Ovary (tissue), 9 donors: ENCODE results near the gene TANC1. TPM values are rescaled to one million over a fixed set of nuclear protein-coding genes. Genes with fewer than 3 reads are reported as not detected.
"Not testable (repeated sequence)": the region's sequence is repeated elsewhere in the genome, so short reads cannot be mapped to it uniquely, and the experiment has no call there.

ENCODE experiments used
- DNase-seq, 5 donors: peaks; one replicate each; pipeline ENCODE4 v3.0.0-alpha.2; 2019 to 2020
- H3K27ac ChIP-seq, 2 donors: fragments of 200-600 bp; one replicate each; pipeline versions ENCODE4 v1.5.1 to v1.8.0; 2019 to 2022
- H3K27me3 ChIP-seq: fragments of 200-600 bp; one replicate; pipeline ENCODE4 v1.8.0; 2022
- H3K36me3 ChIP-seq: fragments of 200-600 bp; sonication (generic); one replicate; pipeline ENCODE4 v1.5.1; 2019
- H3K4me1 ChIP-seq: one replicate; pipeline ENCODE4 v1.8.1; 2013; ENCODE audit warnings: mild to moderate bottlenecking, moderate library complexity; ENCODE audit not compliant: insufficient read depth
- H3K4me3 ChIP-seq: fragments of 200-600 bp; sonication (generic); one replicate; pipeline ENCODE4 v1.5.1; 2017
- H3K9me3 ChIP-seq, 2 donors: fragments of 200-600 bp in 1 of 2; sonication (generic) in 1 of 2; one replicate each; pipeline versions ENCODE4 v1.5.1 to v1.8.1; 2013 to 2019; ENCODE audit warnings: mild to moderate bottlenecking in 1 of 2, moderate library complexity in 1 of 2
- EP300 ChIP-seq: sonication (generic); formaldehyde crosslinking; IDR thresholded peaks from one replicate; pipeline ENCODE4 v1.6.1; 2017; ENCODE audit warnings: antibody characterized with exemption
- POLR2A ChIP-seq: fragments of 450-650 bp; IDR thresholded peaks from one replicate; pipeline ENCODE4 v1.6.1; 2017; ENCODE audit warnings: antibody characterized with exemption, mild to moderate bottlenecking, moderate library complexity
- WGBS, 3 donors: extraction: QIAGEN DNeasy Blood & Tissue Kit in 1 of 3; methylation state at CpG; one replicate each; pipeline versions ENCODE4 v1.1.5 to v1.1.7; 2013 to 2017; 5-methylcytosine and 5-hydroxymethylcytosine counted together
- intact Hi-C, 4 donors: fragments of 100-400 bp; cut with DNase I; formaldehyde crosslinking; loops; one replicate each; pipeline versions ENCODE4 v1.11.0 to v1.15.1; 2022 to 2023
- polyA plus RNA-seq, 2 donors: library from polyadenylated mRNA; stranded (reverse); fragments of 200-250 nt in 1 of 2; fragments of 350-450 nt in 1 of 2; fragmentation: Illumina TruSeq in 1 of 2; extraction: RNeasy Lipid Tissue Mini Kit (QIAGEN cat#74804) in 1 of 2; gene quantifications; one replicate each; pipeline ENCODE4 v1.2.3, GENCODE V29; 2013 to 2014
- total RNA-seq, 7 donors: library from RNA; depleted of rRNA in 2 of 7; stranded (reverse); fragments of >200 nt in 2 of 7; fragmentation: NEBNext Ultra II Directional in 3 of 7; extraction: Animal tissue kit (Norgen Biotek cat#: 25700) in 3 of 7; gene quantifications; one replicate each; pipeline versions ENCODE4 v1.1.0 to v1.2.4, GENCODE V29; 2016 to 2023
- TF ChIP-seq, protein P1 (sequence below), 3 donors: fragments of 450-650 bp in 2 of 3; fragments of 200-600 bp in 1 of 3; IDR thresholded peaks; one replicate each; pipeline versions ENCODE4 v1.5.1 to v1.8.0; 2016 to 2022; ENCODE audit warnings: antibody characterized with exemption in 3 of 3, mild to moderate bottlenecking in 1 of 3
- donor health status: DM: no; HTN: no; CAD: no; lungs with moderate emphysema.
- donor health status: DM: no; HTN: no; CAD: no.
- donor health status: Bipolar disorder and iron deficiency.
- donor health status: DM: yes; HTN: yes; CAD: no.
- donor health status: DM: no; HTN: no; CAD: no.
- donor health status: DM: yes; HTN: yes; CAD: no.

TANC1 gene
- total and polyA plus RNA-seq, 9 donors: 12.2 to 39.2 (median 25.8) TPM

DNA sequence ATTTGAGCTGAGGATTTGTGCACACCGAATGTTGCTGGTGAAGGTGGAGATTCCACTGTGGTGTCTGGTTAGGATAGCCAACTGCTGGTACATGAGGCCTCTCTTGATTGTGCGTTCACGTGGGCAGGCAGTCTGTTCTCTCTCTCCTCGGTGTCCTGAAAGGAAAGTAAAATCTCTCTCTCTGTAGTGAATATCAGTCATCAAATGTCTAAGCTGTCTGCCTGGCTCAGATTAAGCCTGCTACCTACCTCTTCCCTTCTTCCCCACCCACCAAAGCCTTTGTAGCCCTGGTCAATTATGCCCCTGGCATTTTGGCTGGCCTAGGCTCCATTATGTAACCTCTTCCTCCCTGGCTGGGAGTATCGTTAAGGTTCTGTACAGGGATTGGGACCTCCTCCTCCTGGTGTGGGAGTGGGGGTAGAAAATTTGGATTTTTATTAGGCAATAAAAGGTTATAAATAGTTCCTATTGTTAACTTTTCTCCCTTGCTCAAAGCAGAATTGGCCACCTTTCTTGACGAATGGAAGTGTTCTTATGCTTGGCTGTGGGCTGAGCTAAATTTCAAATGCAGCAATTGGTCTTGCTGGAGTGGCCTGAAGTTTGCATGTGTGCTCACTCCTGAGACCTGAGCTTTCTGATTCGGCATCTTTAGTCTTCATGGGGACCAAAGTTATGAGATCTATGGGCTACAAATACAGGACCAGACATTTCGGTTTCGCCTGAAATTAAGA lies 169.2 kb downstream of the TANC1 start:
- H3K27me3 ChIP-seq: no peaks in the 10 kb centered on the region
- no peaks in the 10 kb centered on the region for H3K36me3 ChIP-seq
- H3K4me3 ChIP-seq: no peak overlapping the region
- H3K4me1 ChIP-seq: peaks cover 14% of the 10 kb centered on the region
- intact Hi-C loops: no loop called here
- no peak for DNase-seq
- TF ChIP-seq, protein P1, sequence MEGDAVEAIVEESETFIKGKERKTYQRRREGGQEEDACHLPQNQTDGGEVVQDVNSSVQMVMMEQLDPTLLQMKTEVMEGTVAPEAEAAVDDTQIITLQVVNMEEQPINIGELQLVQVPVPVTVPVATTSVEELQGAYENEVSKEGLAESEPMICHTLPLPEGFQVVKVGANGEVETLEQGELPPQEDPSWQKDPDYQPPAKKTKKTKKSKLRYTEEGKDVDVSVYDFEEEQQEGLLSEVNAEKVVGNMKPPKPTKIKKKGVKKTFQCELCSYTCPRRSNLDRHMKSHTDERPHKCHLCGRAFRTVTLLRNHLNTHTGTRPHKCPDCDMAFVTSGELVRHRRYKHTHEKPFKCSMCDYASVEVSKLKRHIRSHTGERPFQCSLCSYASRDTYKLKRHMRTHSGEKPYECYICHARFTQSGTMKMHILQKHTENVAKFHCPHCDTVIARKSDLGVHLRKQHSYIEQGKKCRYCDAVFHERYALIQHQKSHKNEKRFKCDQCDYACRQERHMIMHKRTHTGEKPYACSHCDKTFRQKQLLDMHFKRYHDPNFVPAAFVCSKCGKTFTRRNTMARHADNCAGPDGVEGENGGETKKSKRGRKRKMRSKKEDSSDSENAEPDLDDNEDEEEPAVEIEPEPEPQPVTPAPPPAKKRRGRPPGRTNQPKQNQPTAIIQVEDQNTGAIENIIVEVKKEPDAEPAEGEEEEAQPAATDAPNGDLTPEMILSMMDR (IDR thresholded peaks at IDR 0.05): no peak
- TF ChIP-seq POLR2A (no peak), EP300 (no peak)
- H3K27ac ChIP-seq: peak overlapping the region in 1 of 2 donors; percentile 66
- 42 to 53% (median 44%) methylated on average over 9 of the region's 9 CpGs for WGBS, 3 donors
- H3K9me3 ChIP-seq: no peaks in the 10 kb centered on the region

DNA sequence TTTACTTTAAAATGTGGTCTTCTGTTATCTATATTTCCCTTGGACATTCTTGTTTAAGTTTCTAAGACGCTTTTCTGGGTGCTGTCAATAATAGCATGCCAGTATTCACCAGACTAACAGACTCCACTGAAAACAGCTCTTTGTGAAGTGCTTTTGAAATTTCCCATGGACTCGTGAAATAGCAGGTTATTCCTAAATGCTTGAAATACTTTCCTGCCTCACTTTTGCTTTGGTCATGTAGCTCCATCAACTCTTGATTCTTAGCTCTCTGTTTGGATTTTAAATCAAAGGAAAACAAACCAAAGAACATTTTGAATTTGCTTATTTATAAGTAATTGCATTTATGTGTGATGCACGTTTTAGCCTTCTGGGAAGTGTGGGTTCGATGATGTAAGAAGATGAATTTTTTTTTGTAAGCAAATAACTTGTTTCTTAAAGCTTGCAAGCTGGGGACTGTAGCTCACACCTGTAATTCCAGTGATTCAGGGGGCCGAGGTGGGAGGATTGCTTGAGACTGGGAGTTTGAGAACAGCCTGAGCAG lies 170.3 kb downstream of the TANC1 start:
- WGBS, 3 donors: 66 to 83% (median 75%) methylated on average over 5 of the region's 5 CpGs

DNA sequence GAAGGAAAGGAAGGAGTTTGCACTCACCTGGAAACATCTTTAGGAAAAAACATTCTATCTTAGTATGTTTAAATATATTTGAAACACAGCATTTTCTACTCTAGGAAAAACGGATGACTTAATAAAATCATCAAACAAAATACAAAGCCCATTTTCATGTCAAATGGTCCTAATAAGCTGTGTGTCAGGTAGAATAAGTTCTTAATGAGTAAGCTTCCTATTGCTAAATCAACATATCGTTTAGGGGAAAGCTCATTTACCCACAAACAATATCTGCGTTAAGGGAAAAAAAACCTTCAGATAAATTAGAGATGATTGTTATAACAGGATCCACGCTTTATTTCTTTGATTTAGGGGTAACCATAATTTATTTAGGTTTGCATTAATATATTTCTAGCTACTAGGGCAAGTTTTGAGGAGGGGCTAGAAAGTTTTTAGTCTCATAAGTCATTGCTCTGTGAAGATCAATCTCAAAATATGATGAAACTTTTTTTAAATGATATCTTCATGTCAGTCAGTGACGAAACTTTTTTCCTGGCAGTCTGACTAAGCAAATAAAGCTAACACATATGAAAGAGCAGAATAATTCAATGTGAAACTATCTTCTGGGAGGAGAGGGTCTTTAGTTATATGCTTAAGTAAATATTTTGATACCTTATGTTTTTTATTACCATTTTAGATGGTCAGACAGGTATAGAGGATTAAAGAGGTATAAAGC lies 170.9 kb downstream of the TANC1 start:
- Histone ChIP-seq H3K27me3 (no peaks in the 10 kb centered on the region), H3K4me3 (no peak overlapping the region), H3K27ac (no peak overlapping the region), H3K4me1 (peaks cover 14% of the 10 kb centered on the region), H3K9me3 (no peaks in the 10 kb centered on the region), H3K36me3 (no peaks in the 10 kb centered on the region)
- WGBS, 3 donors: 84 to 86% (median 85%) methylated on average over 5 of the region's 5 CpGs
- no peak for DNase-seq
- intact Hi-C loops: no loop called here
- TF ChIP-seq EP300: no peak
- no peak for TF ChIP-seq POLR2A
- TF ChIP-seq, protein P1 (IDR thresholded peaks at IDR 0.05): no peak

More for the DNA sequence above, 170.3 kb downstream of the TANC1 start:
- Histone ChIP-seq H3K27me3 (no peaks in the 10 kb centered on the region), H3K9me3 (no peaks in the 10 kb centered on the region), H3K4me3 (no peak overlapping the region), H3K36me3 (no peaks in the 10 kb centered on the region), H3K4me1 (peaks cover 14% of the 10 kb centered on the region), H3K27ac (no peak overlapping the region)
- no peak for TF ChIP-seq POLR2A
- TF ChIP-seq, protein P1 (IDR thresholded peaks at IDR 0.05): no peak
- TF ChIP-seq EP300: no peak
- intact Hi-C loops: no loop called here
- DNase-seq: no peak

DNA sequence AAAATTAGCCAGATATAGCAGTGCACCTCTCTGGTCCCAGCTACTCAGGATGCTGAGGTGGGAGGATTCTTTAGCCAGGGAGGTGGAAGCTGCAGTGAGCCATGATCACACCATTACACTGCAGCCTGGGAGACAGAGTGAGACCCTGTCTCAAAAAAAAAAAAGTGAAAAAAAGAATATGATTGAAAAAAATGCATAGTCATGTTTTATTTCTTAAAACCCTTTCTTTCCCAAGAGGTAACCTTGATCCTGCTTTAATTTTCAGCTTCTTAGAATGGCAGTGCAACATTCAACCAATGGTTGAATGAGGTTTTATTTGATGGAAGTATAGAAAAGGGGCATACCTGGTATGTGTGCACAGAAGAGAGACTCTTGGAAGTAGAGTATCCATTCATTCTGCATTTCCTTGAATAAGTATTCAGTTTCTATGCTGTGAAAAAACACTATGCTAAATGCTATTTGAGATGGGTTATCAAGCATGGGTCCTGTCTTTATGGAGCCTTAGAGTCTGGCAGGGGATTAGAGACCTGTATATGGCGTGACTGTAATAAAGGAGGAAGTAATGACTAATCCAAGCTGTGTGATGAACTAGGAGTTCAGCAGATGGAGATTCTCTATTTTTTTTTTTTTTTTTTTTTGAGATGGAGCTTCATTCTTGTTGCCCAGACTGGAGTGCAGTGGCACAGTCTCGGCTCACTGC lies 171.8 kb downstream of the TANC1 start:
- Histone ChIP-seq H3K4me3 (no peak overlapping the region), H3K36me3 (no peaks in the 10 kb centered on the region), H3K9me3 (no peaks in the 10 kb centered on the region), H3K27ac (no peak overlapping the region), H3K27me3 (no peaks in the 10 kb centered on the region), H3K4me1 (peaks cover 14% of the 10 kb centered on the region)
- DNase-seq: no peak
- intact Hi-C loops: no loop called here
- TF ChIP-seq EP300: no peak
- TF ChIP-seq, protein P1 (IDR thresholded peaks at IDR 0.05): no peak
- TF ChIP-seq POLR2A: no peak
- 85 to 93% (median 92%) methylated on average over 2 of the region's 2 CpGs for WGBS, 3 donors

DNA sequence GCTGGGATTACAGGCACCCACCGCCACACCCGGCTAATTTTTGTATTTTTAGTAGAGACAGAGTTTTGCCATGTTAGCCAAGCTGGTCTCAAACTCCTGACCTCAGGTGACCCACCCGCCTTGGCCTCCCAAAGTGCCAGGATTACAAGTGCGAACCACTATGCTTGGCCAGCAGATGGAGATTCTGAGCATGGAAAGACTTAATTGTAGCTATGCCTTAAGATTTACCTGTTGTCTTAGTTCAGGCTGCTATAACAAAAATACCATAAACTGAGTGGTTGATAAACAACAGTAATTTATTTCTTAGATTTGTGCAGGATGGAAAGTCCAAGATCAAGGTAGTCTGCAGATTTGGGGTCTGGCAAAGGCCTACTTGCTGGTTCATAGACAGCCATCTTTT lies 172.4 kb downstream of the TANC1 start:
- intact Hi-C loops, DNase-seq, H3K36me3 ChIP-seq, H3K27ac ChIP-seq, H3K27me3 ChIP-seq, H3K9me3 ChIP-seq, H3K4me1 ChIP-seq, H3K4me3 ChIP-seq: not testable (repeated sequence)
- WGBS, 3 donors: 96 to 98% (median 98%) methylated on average over 4 of the region's 4 CpGs
